HCT116 (cell line): ENCODE measurements around the gene LZTR1. TPM values are rescaled to one million over a fixed set of nuclear protein-coding genes. Genes with fewer than 3 reads are reported as not detected.

Experiments used
- ATAC-seq: fragments of 200-7000 bp; cut with Tn5 transposase; 2 replicates; pipeline ENCODE4 v1.9.1; 2020; ENCODE audit warnings: mild to moderate bottlenecking, moderate library complexity
- BruUV-seq: library from RNA; stranded (reverse); fragments of 400-500 nt; replicated peaks from 2 replicates; lab custom pipeline; 2021; lab: Mats Ljungman, UMichigan
- CTCF ChIA-PET: fragments of 300-600 bp; sonication (Branson Sonifier 250); formaldehyde crosslinking; loops from one replicate; lab custom pipeline; 2021; ENCODE audit warnings: antibody characterized with exemption; lab: Charles Lee
- POLR2A ChIA-PET: fragments of 300-600, 350-600 bp; sonication (Branson Sonifier 250); formaldehyde crosslinking; loops from one replicate; lab custom pipeline; 2021; ENCODE audit warnings: antibody characterized with exemption; lab: Charles Lee
- RAD21 ChIA-PET, 2 experiments: fragments of 300-600 bp; sonication (Branson Sonifier 250); formaldehyde crosslinking; loops; one replicate each; lab custom pipeline; 2023; ENCODE audit warnings: low total read pairs in 2 of 2; ENCODE audit not compliant: uncharacterized antibody in 2 of 2, unreplicated experiment in 2 of 2, low non-redundant PET in 1 of 2; lab: Charles Lee
- DNase-seq: peaks from one replicate; pipeline ENCODE4 v3.0.0-alpha.2; 2010; ENCODE audit warnings: low read depth, low spot score
- H2AFZ ChIP-seq: fragments of 200-600 bp; shearing (Covaris generic), sonication (generic); 2 replicates; pipeline ENCODE4 v1.6.1; 2017; ENCODE audit warnings: low read depth, mixed run types, mixed read lengths, antibody characterized with exemption, low read length; ENCODE audit not compliant: poor library complexity, severe bottlenecking
- H3K27ac ChIP-seq: 2 replicates; pipeline ENCODE4 v1.5.1; 2012; ENCODE audit warnings: low read depth, low read length
- H3K27me3 ChIP-seq: fragments of 200-600 bp; sonication (generic); 2 replicates; pipeline ENCODE4 v1.6.1; 2016; ENCODE audit warnings: mixed run types, low read length, mixed read lengths; ENCODE audit not compliant: insufficient read depth
- H3K36me3 ChIP-seq, 2 experiments: fragments of 200-500 bp in 1 of 2; fragments of 200-600 bp in 1 of 2; sonication (Bioruptor generic) in 1 of 2; sonication (generic) in 1 of 2; 2 replicates each; pipeline versions ENCODE4 v1.5.1 to v1.6.1; 2014 to 2016; ENCODE audit warnings: low read length in 2 of 2, inconsistent platforms in 1 of 2, mixed read lengths in 1 of 2, mixed run types in 1 of 2; ENCODE audit not compliant: insufficient read depth in 2 of 2, control insufficient read depth in 1 of 2
- H3K4me1 ChIP-seq, 2 experiments: fragments of 200-600 bp in 1 of 2; sonication (generic) in 1 of 2; 2 replicates each; pipeline versions ENCODE4 v1.5.1 to v1.6.1; 2012 to 2017; ENCODE audit warnings: low read length in 2 of 2, inconsistent platforms in 1 of 2, mild to moderate bottlenecking in 1 of 2, mixed read lengths in 1 of 2, mixed run types in 1 of 2, moderate library complexity in 1 of 2; ENCODE audit not compliant: insufficient read depth in 2 of 2, control insufficient read depth in 1 of 2
- H3K4me2 ChIP-seq: fragments of 200-600 bp; sonication (generic); 2 replicates; pipeline ENCODE4 v1.6.1; 2017; ENCODE audit warnings: mixed run types, low read length, mixed read lengths
- H3K4me3 ChIP-seq, 2 experiments: fragments of 200-600 bp in 1 of 2; sonication (generic) in 1 of 2; replicated peaks in 1 of 2; 2 replicates each; pipeline ENCODE4 v1.5.1; 2011 to 2016; ENCODE audit warnings: low read length in 2 of 2, control low read depth in 1 of 2, low read depth in 1 of 2, mild to moderate bottlenecking in 1 of 2, mixed read lengths in 1 of 2, mixed run types in 1 of 2
- H3K79me2 ChIP-seq: fragments of 200-600 bp; sonication (generic); 2 replicates; pipeline ENCODE4 v1.6.1; 2017; ENCODE audit warnings: mild to moderate bottlenecking, mixed run types, low read length, moderate library complexity, mixed read lengths; ENCODE audit not compliant: insufficient read depth
- H3K9ac ChIP-seq: fragments of 200-600 bp; sonication (generic); 2 replicates; pipeline ENCODE4 v1.6.1; 2016; ENCODE audit warnings: low read length, mixed read lengths
- H3K9me2 ChIP-seq: fragments of 200-600 bp; sonication (generic), shearing (Covaris generic); 2 replicates; pipeline ENCODE4 v1.6.1; 2017; ENCODE audit warnings: mixed run types, mild to moderate bottlenecking, moderate library complexity; ENCODE audit not compliant: insufficient read depth
- H3K9me3 ChIP-seq, 2 experiments: fragments of 200-500 bp in 1 of 2; fragments of 200-600 bp in 1 of 2; sonication (Bioruptor generic) in 1 of 2; sonication (generic) in 1 of 2; 2 replicates each; pipeline ENCODE4 v1.6.1; 2014 to 2017; ENCODE audit warnings: low read length in 2 of 2, mixed read lengths in 2 of 2, inconsistent platforms in 1 of 2, low read depth in 1 of 2, mild to moderate bottlenecking in 1 of 2, mixed run types in 1 of 2, moderate library complexity in 1 of 2; ENCODE audit not compliant: control insufficient read depth in 1 of 2, insufficient read depth in 1 of 2
- H4K20me1 ChIP-seq: fragments of 200-600 bp; sonication (generic), shearing (Covaris generic); 2 replicates; pipeline ENCODE4 v1.6.1; 2017; ENCODE audit warnings: mixed run types, mild to moderate bottlenecking, moderate library complexity; ENCODE audit not compliant: insufficient read depth
- CBX3 ChIP-seq: IDR thresholded peaks from 2 replicates; pipeline ENCODE4 v1.6.1; 2012; ENCODE audit warnings: low read depth
- EGR1 ChIP-seq: IDR thresholded peaks from 2 replicates; pipeline ENCODE4 v1.6.1; 2012; ENCODE audit warnings: low read depth
- EZH2 ChIP-seq: fragments of 200-600 bp; sonication (generic); IDR thresholded peaks from 2 replicates; pipeline ENCODE4 v1.6.1; 2017; ENCODE audit warnings: antibody characterized with exemption, mixed run types
- EZH2phosphoT487 ChIP-seq: fragments of 200-600 bp; IDR thresholded peaks from 2 replicates; pipeline ENCODE4 v1.6.1; 2018; ENCODE audit warnings: antibody characterized with exemption, borderline replicate concordance
- FOSL1 ChIP-seq: IDR thresholded peaks from 2 replicates; pipeline ENCODE4 v1.6.1; 2012; ENCODE audit warnings: low read depth
- MAX ChIP-seq: IDR thresholded peaks from 2 replicates; pipeline ENCODE4 v1.6.1; 2012
- RAD21 ChIP-seq: IDR thresholded peaks from 2 replicates; pipeline ENCODE4 v1.6.1; 2012; ENCODE audit warnings: low read depth, mild to moderate bottlenecking
- REST ChIP-seq: IDR thresholded peaks from 2 replicates; pipeline ENCODE4 v1.6.1; 2012; ENCODE audit warnings: low read depth
- SRF ChIP-seq: IDR thresholded peaks from 2 replicates; pipeline ENCODE4 v1.6.1; 2012; ENCODE audit warnings: low read depth
- ZBTB33 ChIP-seq: IDR thresholded peaks from 2 replicates; pipeline ENCODE4 v1.6.1; 2011; ENCODE audit warnings: mild to moderate bottlenecking, low read length, moderate library complexity; ENCODE audit not compliant: insufficient replicate concordance; ENCODE audit errors: extremely low read depth
- ZNF274 ChIP-seq: fragments of 200-500 bp; sonication (Bioruptor generic); IDR thresholded peaks from 2 replicates; pipeline ENCODE4 v1.6.1; 2014; ENCODE audit warnings: mild to moderate bottlenecking, low read depth, low read length, inconsistent platforms
- intact Hi-C: fragments of 100-400 bp; cut with micrococcal nuclease; formaldehyde crosslinking; loops from 2 replicates; pipeline ENCODE4 v1.10.0; 2022
- total RNA-seq: library from RNA; stranded (reverse); gene quantifications from one replicate; pipeline ENCODE4 v1.2.1, GENCODE V29; 2021; ENCODE audit not compliant: unreplicated experiment

LZTR1 gene
- total RNA-seq, 1 experiment from 2014 or later: 56.5 TPM

GRCh38 chr22:20980938-20981722 lies 967 bp upstream of the LZTR1 start:
- H3K4me1 ChIP-seq: peaks cover 6 to 18% of the 10 kb centered on the region in 2 experiments; a peak in 2 of 4 replicates
- H3K27ac ChIP-seq: peak overlapping the region; percentile 80
- H3K27me3 ChIP-seq: no peaks in the 10 kb centered on the region
- H2AFZ ChIP-seq: no peak overlapping the region
- TF ChIP-seq REST: no peak
- TF ChIP-seq FOSL1: no peak
- no peak for TF ChIP-seq MAX
- no peak for TF ChIP-seq EZH2
- TF ChIP-seq EGR1: no peak
- TF ChIP-seq RAD21: no peak
- TF ChIP-seq ZBTB33: no peak
- TF ChIP-seq ZNF274: no peak
- no peak for TF ChIP-seq EZH2phosphoT487
- no peak for TF ChIP-seq SRF
- TF ChIP-seq CBX3: no peak
- TF ChIP-seq, all 23 proteins: peak for 0
- Histone ChIP-seq H3K4me2 (peak overlapping the region; percentile 99), H3K9me3 (peaks cover 4 to 10% of the 10 kb centered on the region in 2 experiments; a peak in 1 of 4 replicates), H3K4me3 (peak overlapping the region; percentile 77 to 89), H3K9me2 (no peaks in the 10 kb centered on the region), H3K36me3 (peaks cover 2 to 9% of the 10 kb centered on the region in 2 experiments; a peak in 1 of 4 replicates), H4K20me1 (no peaks in the 10 kb centered on the region), H3K9ac (peak overlapping the region; percentile 93), H3K79me2 (peaks cover 24% of the 10 kb centered on the region)
- intact Hi-C loops: loop anchor here (5.0 kb wide), 1 partner anchor 179 kb away; no protein-coding TSS in a partner anchor
- RAD21 ChIA-PET: no interaction called here
- ATAC-seq: no peak
- POLR2A ChIA-PET: interaction anchor here (1.6 kb wide), 1 partner anchor 21 kb away, joined by 5 read pairs; no protein-coding TSS in a partner anchor
- DNase-seq: no peak
- CTCF ChIA-PET: interaction anchor here (1.4 to 1.5 kb wide), 2 partner anchors 10 to 23 kb away, joined by 4 to 5 read pairs; no protein-coding TSS in a partner anchor
- TSS peak; percentile 85 for BruUV-seq
